Measurements from ENCODE around the gene MANEAL. TPM values are rescaled to one million over a fixed set of nuclear protein-coding genes. Genes with fewer than 3 reads are reported as not detected.
A peak's percentile ranks its signal among the peaks of the same experiment; 100 is the strongest.

The MANEAL gene
- total and polyA plus RNA-seq, 2 of the 13 experiments (the other 11 are each of a cell fraction or from before 2014, with no cell fraction given): 20.8 to 26.4 TPM

DNA sequence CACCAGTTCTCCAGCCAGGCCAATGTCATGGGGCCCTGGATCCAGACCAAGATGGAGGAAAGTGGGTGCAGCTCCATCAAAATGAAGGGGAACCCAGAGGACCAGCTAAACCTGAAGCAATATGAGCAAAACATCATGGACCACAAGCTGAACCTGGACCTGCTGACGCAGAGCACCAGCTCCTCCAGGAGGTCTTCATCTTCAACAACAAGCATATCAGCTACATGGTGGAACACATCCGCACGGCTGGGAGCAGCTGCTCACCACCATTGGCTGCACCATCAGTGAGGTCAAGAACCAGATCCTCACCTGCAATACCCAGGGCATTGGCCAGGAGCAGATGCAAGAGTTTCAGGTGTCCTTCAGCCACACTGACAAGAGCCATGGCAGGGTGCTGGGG lies 15.0 kb upstream of the MANEAL start:
- no peaks in the 10 kb centered on the region for H4K20me1 ChIP-seq (ENCODE audit: insufficient read depth, low read length)
- no TSS peak for BruUV-seq (replicated peaks)
- no peaks in the 10 kb centered on the region for H3K79me2 ChIP-seq (ENCODE audit: insufficient read depth, low read length)
- FAIRE-seq (no peak), ATAC-seq (peak; percentile 50; the same call in 2 of the 3 replicates), DNase-seq (ENCODE audit: low spot score) (no peak)
- in situ Hi-C loops (cut with HindIII; ENCODE audit: extremely low pct_ligation_motif_present, low pct_unique_long_range_greater_than_20kb) (no loop called here), intact Hi-C loops (cut with micrococcal nuclease; ENCODE audit: unreplicated experiment) (no loop called here)
- peaks cover 3 to 7% of the 10 kb centered on the region in 2 experiments; a peak in 2 of 5 replicates for H3K27me3 ChIP-seq (ENCODE audit: control insufficient read depth in 1 of 2, insufficient read depth in 2 of 2, low read length in 2 of 2)
- TF ChIP-seq ISX (CRISPR knock-in tag; conservative IDR thresholded peaks at IDR 0.05) (no peak), STAG1 (CRISPR knock-in tag; IDR thresholded peaks at IDR 0.05) (peak; percentile 52), RAD21 (CRISPR knock-in tag; IDR thresholded peaks at IDR 0.05) (peak; percentile 15; the same call in 1 of the 2 replicates)
- TF ChIP-seq, protein P1, sequence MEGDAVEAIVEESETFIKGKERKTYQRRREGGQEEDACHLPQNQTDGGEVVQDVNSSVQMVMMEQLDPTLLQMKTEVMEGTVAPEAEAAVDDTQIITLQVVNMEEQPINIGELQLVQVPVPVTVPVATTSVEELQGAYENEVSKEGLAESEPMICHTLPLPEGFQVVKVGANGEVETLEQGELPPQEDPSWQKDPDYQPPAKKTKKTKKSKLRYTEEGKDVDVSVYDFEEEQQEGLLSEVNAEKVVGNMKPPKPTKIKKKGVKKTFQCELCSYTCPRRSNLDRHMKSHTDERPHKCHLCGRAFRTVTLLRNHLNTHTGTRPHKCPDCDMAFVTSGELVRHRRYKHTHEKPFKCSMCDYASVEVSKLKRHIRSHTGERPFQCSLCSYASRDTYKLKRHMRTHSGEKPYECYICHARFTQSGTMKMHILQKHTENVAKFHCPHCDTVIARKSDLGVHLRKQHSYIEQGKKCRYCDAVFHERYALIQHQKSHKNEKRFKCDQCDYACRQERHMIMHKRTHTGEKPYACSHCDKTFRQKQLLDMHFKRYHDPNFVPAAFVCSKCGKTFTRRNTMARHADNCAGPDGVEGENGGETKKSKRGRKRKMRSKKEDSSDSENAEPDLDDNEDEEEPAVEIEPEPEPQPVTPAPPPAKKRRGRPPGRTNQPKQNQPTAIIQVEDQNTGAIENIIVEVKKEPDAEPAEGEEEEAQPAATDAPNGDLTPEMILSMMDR (CRISPR knock-in tag; IDR thresholded peaks at IDR 0.05): peak; percentile 52
- WGBS (ENCODE audit: low lambda C conversion rate): no CpG with 5 or more reads among the region's 3 CpGs
- no peak overlapping the region for H3K9ac ChIP-seq (ENCODE audit: insufficient read depth, low read depth, low read length)
- H3K4me3 ChIP-seq (replicated peaks in 1 of 3; ENCODE audit: insufficient read depth in 1 of 3, low read depth in 2 of 3, low read length in 3 of 3): no peak overlapping the region
- H3K9me3 ChIP-seq (ENCODE audit: low read length): no peaks in the 10 kb centered on the region
- no peak overlapping the region for H3K4me2 ChIP-seq (ENCODE audit: low read depth, low read length)
- POLR2A ChIA-PET: no interaction called here
- H3K4me1 ChIP-seq (ENCODE audit: insufficient read depth, low read length): peaks cover 16% of the 10 kb centered on the region
- no peak overlapping the region for H2AFZ ChIP-seq (ENCODE audit: low read length)
- CTCF ChIA-PET (ENCODE audit: low intra/inter-chr PET ratio, low total read pairs): no interaction called here
- H3K36me3 ChIP-seq (replicated peaks in 1 of 2; ENCODE audit: control insufficient read depth in 1 of 2, insufficient read depth in 2 of 2, low read length in 2 of 2): no peaks in the 10 kb centered on the region
- H3K27ac ChIP-seq (ENCODE audit: extremely low read length, insufficient read depth, low read length): no peak overlapping the region

DNA sequence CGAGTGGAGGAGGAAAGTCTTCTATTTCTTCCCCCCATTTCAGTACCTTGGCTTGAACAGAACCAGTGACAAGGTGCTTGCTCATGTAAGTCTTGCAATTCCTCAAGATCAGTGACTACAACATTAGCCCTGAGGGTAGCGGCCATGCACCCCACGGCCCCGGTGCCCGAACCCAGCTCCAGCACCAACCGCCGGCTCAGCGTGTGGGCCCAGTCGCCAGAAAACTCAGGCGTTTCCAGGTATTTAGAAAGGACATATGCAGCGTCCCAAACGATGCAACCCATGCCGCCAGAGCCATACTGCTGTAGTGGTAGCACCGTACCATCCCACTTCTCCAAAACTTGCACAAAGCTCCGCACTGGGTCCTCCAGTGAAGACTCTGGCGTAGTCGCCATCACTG lies 11.2 kb upstream of the MANEAL start:
- intact Hi-C loops (cut with micrococcal nuclease; ENCODE audit: unreplicated experiment) (no loop called here), in situ Hi-C loops (cut with HindIII; ENCODE audit: extremely low pct_ligation_motif_present, low pct_unique_long_range_greater_than_20kb) (no loop called here)
- BruUV-seq (replicated peaks): no TSS peak
- H3K4me2 ChIP-seq (ENCODE audit: low read depth, low read length): no peak overlapping the region
- DNase-seq (ENCODE audit: low spot score) (no peak), FAIRE-seq (no peak), ATAC-seq (no peak)
- POLR2A ChIA-PET: no interaction called here
- 39% methylated on average over 10 of the region's 17 CpGs for WGBS (ENCODE audit: low lambda C conversion rate)
- H3K9ac ChIP-seq (ENCODE audit: insufficient read depth, low read depth, low read length): no peak overlapping the region
- H3K4me3 ChIP-seq (replicated peaks in 1 of 3; ENCODE audit: insufficient read depth in 1 of 3, low read depth in 2 of 3, low read length in 3 of 3): no peak overlapping the region
- H2AFZ ChIP-seq (ENCODE audit: low read length): no peak overlapping the region
- no peaks in the 10 kb centered on the region for H3K9me3 ChIP-seq (ENCODE audit: low read length)
- H3K27ac ChIP-seq (ENCODE audit: extremely low read length, insufficient read depth, low read length): no peak overlapping the region
- peaks cover 16% of the 10 kb centered on the region for H3K4me1 ChIP-seq (ENCODE audit: insufficient read depth, low read length)
- H4K20me1 ChIP-seq (ENCODE audit: insufficient read depth, low read length): no peaks in the 10 kb centered on the region
- peaks cover 3 to 12% of the 10 kb centered on the region in 2 experiments; a peak in 3 of 5 replicates for H3K27me3 ChIP-seq (ENCODE audit: control insufficient read depth in 1 of 2, insufficient read depth in 2 of 2, low read length in 2 of 2)
- no peaks in the 10 kb centered on the region for H3K79me2 ChIP-seq (ENCODE audit: insufficient read depth, low read length)
- no peaks in the 10 kb centered on the region for H3K36me3 ChIP-seq (replicated peaks in 1 of 2; ENCODE audit: control insufficient read depth in 1 of 2, insufficient read depth in 2 of 2, low read length in 2 of 2)
- CTCF ChIA-PET (ENCODE audit: low intra/inter-chr PET ratio, low total read pairs): no interaction called here
- TF ChIP-seq ZSCAN20 (CRISPR knock-in tag; IDR thresholded peaks at IDR 0.05; ENCODE audit: borderline replicate concordance): no peak
- TF ChIP-seq CHD4 (IDR thresholded peaks at IDR 0.05; ENCODE audit: borderline replicate concordance, low read length): no peak
- TF ChIP-seq ZNF101 (CRISPR knock-in tag; IDR thresholded peaks at IDR 0.05; ENCODE audit: borderline replicate concordance, low read depth): no peak

Data from HepG2 (cell line).